ENCODE results near the gene ARMC6.
"Not testable (repeated sequence)": the region's sequence is repeated elsewhere in the genome, so short reads cannot be mapped to it uniquely, and the experiment has no call there.

Gene ARMC6

DNA sequence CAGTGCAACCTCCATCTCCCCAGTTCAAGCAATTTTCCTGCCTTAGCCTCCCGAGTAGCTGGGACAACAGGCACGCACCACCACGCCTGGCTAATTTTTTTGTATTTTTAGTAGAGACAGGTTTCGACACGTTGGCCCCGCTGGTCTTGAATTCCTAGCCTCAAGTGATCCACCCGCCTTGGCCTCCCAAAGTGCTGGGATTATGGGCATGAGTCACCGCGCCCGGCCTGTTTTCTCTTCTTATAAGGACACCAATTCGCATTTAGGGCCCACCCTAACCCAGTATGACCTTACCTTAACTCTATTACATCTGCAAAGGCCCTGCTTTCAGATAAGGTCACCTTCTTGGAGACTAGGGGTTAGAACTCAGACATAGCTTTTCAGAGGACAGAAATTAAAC, 69.8 kb downstream of the ARMC6 start:
- no peak for TF ChIP-seq CTCF (IDR thresholded peaks at IDR 0.05; ENCODE audit: low read depth, low read length)
- DNase-seq, result no peak
- Histone ChIP-seq H3K36me3 (no peaks in the 10 kb centered on the region; the same call in 1 of the 2 replicates), H3K4me3 (ENCODE audit: low read depth, low read length) (no peak overlapping the region), H3K9me3 (ENCODE audit: severe bottlenecking) (no peaks in the 10 kb centered on the region), H3K27me3 (ENCODE audit: insufficient read depth, low read depth, severe bottlenecking) (no peaks in the 10 kb centered on the region), H3K27ac (no peak overlapping the region)

GRCh38 chr19:19105365-19106055, 72.1 kb downstream of the ARMC6 start:
- Histone ChIP-seq H3K27me3 (ENCODE audit: insufficient read depth, low read depth, severe bottlenecking) (no peaks in the 10 kb centered on the region), H3K27ac (no peak overlapping the region), H3K4me3 (ENCODE audit: low read depth, low read length) (no peak overlapping the region), H3K9me3 (ENCODE audit: severe bottlenecking) (no peaks in the 10 kb centered on the region), H3K36me3 (no peaks in the 10 kb centered on the region)
- TF ChIP-seq CTCF (IDR thresholded peaks at IDR 0.05; ENCODE audit: low read depth, low read length), result no peak
- DNase-seq, result no peak

- no peak for TF ChIP-seq CTCF (IDR thresholded peaks at IDR 0.05; ENCODE audit: low read depth, low read length)
- no peak for DNase-seq
- H3K9me3 ChIP-seq (ENCODE audit: severe bottlenecking), result no peaks in the 10 kb centered on the region
- no peak overlapping the region for H3K27ac ChIP-seq
- no peaks in the 10 kb centered on the region for H3K27me3 ChIP-seq (ENCODE audit: insufficient read depth, low read depth, severe bottlenecking)
- H3K36me3 ChIP-seq, result no peaks in the 10 kb centered on the region
- H3K4me3 ChIP-seq (ENCODE audit: low read depth, low read length), result no peak overlapping the region
These were observed 72.7 kb downstream of the ARMC6 start for GRCh38 chr19:19106056-19106551.

DNA sequence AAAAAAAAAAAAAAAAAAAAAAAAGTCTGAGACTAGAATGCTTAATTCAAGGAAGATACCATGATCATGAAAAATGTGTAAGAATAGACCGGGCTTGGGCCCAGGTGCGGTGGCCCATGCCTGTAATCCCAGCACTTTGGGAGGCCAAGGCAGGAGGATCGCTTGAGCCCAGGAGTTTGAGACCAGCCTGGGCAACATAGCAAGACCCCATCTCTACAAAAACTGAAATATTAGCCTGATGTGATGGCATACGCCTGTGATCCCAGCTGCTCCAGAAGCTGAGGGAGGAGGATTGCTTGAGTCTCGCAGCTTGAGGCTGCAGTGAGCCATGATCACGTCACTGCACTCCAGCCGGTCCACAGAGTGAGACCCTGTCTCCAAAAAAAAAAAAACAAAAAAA, 73.5 kb downstream of the ARMC6 start:
- not testable (repeated sequence) for DNase-seq; H3K27ac ChIP-seq; H3K36me3 ChIP-seq; H3K4me3 ChIP-seq (ENCODE audit: low read depth, low read length); H3K27me3 ChIP-seq (ENCODE audit: insufficient read depth, low read depth, severe bottlenecking); H3K9me3 ChIP-seq (ENCODE audit: severe bottlenecking)

DNA sequence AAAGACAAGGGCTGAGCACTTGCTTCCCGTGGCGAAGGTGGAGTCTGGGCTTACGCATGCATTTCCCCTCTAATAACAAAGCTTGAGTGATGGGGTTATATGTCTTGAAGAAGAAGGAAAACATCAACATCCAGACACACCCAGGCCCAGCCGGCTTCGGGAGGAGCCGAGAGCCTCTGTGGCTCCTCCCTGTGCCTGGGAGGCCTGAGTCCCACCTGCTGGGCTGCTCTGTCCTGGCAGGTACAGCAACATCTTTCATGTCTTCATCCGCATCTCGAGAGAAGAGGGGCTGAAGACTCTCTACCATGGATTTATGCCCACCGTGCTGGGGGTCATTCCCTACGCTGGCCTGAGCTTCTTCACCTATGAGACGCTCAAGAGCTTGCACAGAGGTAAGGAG, 74.3 kb downstream of the ARMC6 start:
- H3K27me3 ChIP-seq (ENCODE audit: insufficient read depth, low read depth, severe bottlenecking), result no peaks in the 10 kb centered on the region
- DNase-seq, result no peak
- no peak for TF ChIP-seq CTCF (IDR thresholded peaks at IDR 0.05; ENCODE audit: low read depth, low read length)

More for the DNA sequence above, 74.3 kb downstream of the ARMC6 start:
- H3K36me3 ChIP-seq, result no peaks in the 10 kb centered on the region
- H3K4me3 ChIP-seq (ENCODE audit: low read depth, low read length), result no peak overlapping the region
- no peak overlapping the region for H3K27ac ChIP-seq
- no peaks in the 10 kb centered on the region for H3K9me3 ChIP-seq (ENCODE audit: severe bottlenecking)
